ENCODE measurements around the gene FAHD2A.

Gene FAHD2A

GRCh38 chr2:95402370-95403203, at the start of gene FAHD2A:
FAHD2A (plus strand) TSS chr2:95402708; CDS start chr2:95405559, 2,851 bp downstream.
- no peak for TF ChIP-seq GATA2 (IDR thresholded peaks at IDR 0.05; ENCODE audit: low read depth, low read length)
- TF ChIP-seq GATA3 (IDR thresholded peaks at IDR 0.05; ENCODE audit: low read depth, low read length) = no peak

- no peak for TF ChIP-seq GATA2 (IDR thresholded peaks at IDR 0.05; ENCODE audit: low read depth, low read length)
- no peak for TF ChIP-seq GATA3 (IDR thresholded peaks at IDR 0.05; ENCODE audit: low read depth, low read length)
Measured at GRCh38 chr2:95353055-95353575, 49.4 kb upstream of the FAHD2A start.

GRCh38 chr2:95353613-95354468, 48.7 kb upstream of the FAHD2A start:
- TF ChIP-seq GATA3 (IDR thresholded peaks at IDR 0.05; ENCODE audit: low read depth, low read length) = no peak
- TF ChIP-seq GATA2 (IDR thresholded peaks at IDR 0.05; ENCODE audit: low read depth, low read length) = no peak

- TF ChIP-seq GATA2 (IDR thresholded peaks at IDR 0.05; ENCODE audit: low read depth, low read length) = no peak
- TF ChIP-seq GATA3 (IDR thresholded peaks at IDR 0.05; ENCODE audit: low read depth, low read length) = no peak
Measured at GRCh38 chr2:95354469-95354901, 48.0 kb upstream of the FAHD2A start.

- no peak for TF ChIP-seq GATA3 (IDR thresholded peaks at IDR 0.05; ENCODE audit: low read depth, low read length)
Measured at GRCh38 chr2:95354925-95355324, 47.6 kb upstream of the FAHD2A start.

- no peak for TF ChIP-seq GATA2 (IDR thresholded peaks at IDR 0.05; ENCODE audit: low read depth, low read length)
- no peak for TF ChIP-seq GATA3 (IDR thresholded peaks at IDR 0.05; ENCODE audit: low read depth, low read length)
Measured at GRCh38 chr2:95356821-95357700, 45.4 kb upstream of the FAHD2A start.

GRCh38 chr2:95357717-95358280, 44.7 kb upstream of the FAHD2A start:
- TF ChIP-seq GATA2 (IDR thresholded peaks at IDR 0.05; ENCODE audit: low read depth, low read length) (no peak), GATA3 (IDR thresholded peaks at IDR 0.05; ENCODE audit: low read depth, low read length) (no peak)

GRCh38 chr2:95359031-95359430, 43.5 kb upstream of the FAHD2A start:
- no peak for TF ChIP-seq GATA3 (IDR thresholded peaks at IDR 0.05; ENCODE audit: low read depth, low read length)
- no peak for TF ChIP-seq GATA2 (IDR thresholded peaks at IDR 0.05; ENCODE audit: low read depth, low read length)

GRCh38 chr2:95359501-95359930, 43.0 kb upstream of the FAHD2A start:
- TF ChIP-seq GATA3 (IDR thresholded peaks at IDR 0.05; ENCODE audit: low read depth, low read length) = no peak
- no peak for TF ChIP-seq GATA2 (IDR thresholded peaks at IDR 0.05; ENCODE audit: low read depth, low read length)

- TF ChIP-seq GATA2 (IDR thresholded peaks at IDR 0.05; ENCODE audit: low read depth, low read length) = no peak
- TF ChIP-seq GATA3 (IDR thresholded peaks at IDR 0.05; ENCODE audit: low read depth, low read length) = no peak
Measured at GRCh38 chr2:95361216-95361980, 41.1 kb upstream of the FAHD2A start.

GRCh38 chr2:95362486-95362885, 40.0 kb upstream of the FAHD2A start:
- TF ChIP-seq GATA3 (IDR thresholded peaks at IDR 0.05; ENCODE audit: low read depth, low read length) (no peak), GATA2 (IDR thresholded peaks at IDR 0.05; ENCODE audit: low read depth, low read length) (no peak)

GRCh38 chr2:95366514-95366913, 36.0 kb upstream of the FAHD2A start:
- TF ChIP-seq GATA2 (IDR thresholded peaks at IDR 0.05; ENCODE audit: low read depth, low read length) (no peak), GATA3 (IDR thresholded peaks at IDR 0.05; ENCODE audit: low read depth, low read length) (no peak)
